DLD1 (cell line): ENCODE data around the gene TMEM18.
"Not testable (repeated sequence)": the region's sequence is repeated elsewhere in the genome, so short reads cannot be mapped to it uniquely, and the experiment has no call there.

Source experiments
- in situ Hi-C: cut with HindIII; loops from 2 replicates; pipeline ENCODE4 v1.10.0; 2017; ENCODE audit warnings: low sequenced_read_pairs

Gene TMEM18

DNA sequence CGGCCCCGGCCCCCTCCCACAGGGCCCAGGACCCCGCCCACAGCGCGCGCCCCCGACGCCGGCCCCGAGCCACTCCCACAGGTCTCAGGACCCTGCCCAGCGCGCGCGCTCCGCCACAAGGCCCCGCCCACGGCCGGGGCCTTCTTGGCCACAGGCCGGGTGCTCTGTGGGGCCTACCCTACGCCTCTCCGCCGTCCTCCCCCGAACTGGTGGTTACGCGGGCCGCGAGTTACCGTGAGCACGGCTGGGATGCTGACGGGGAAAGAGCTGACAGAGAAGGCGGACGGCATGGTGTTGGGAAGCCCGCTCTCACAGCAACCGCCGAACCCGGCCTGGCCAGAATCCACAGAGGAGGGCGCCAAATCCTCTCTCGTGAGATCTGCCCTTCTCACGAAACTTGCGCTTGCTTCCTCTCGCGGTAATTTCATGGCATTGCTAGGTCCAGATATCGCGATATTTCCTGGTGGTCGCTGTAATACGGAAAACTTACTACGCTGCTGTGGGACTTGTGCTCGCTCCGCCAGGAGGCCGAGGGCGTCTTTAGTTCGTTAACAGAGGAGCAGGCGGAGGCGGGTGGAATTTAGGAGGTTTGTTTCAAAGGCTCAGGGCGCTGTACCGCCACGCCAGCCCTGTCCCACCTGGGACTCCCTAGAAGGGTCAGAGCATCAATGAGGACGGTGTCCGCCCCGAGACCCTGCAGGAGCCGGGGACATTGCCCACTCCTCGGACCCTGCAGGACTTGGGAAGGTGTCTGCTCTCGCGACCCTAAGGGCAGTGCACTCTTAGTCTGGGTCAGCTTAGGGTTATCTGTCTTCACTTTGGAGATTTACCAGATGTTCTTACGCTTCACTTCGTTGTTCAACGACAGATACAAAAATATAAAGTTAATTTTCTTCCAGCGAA lies at the start of gene TMEM18:
TSS of gene TMEM18 (minus strand) at position 351 of the 903 bp plus-strand sequence. CDS start at position 290, 61 bp downstream.
- in situ Hi-C loops, result loop anchor here (25.0 kb wide), 1 partner anchor 960 kb away; no protein-coding TSS in a partner anchor

DNA sequence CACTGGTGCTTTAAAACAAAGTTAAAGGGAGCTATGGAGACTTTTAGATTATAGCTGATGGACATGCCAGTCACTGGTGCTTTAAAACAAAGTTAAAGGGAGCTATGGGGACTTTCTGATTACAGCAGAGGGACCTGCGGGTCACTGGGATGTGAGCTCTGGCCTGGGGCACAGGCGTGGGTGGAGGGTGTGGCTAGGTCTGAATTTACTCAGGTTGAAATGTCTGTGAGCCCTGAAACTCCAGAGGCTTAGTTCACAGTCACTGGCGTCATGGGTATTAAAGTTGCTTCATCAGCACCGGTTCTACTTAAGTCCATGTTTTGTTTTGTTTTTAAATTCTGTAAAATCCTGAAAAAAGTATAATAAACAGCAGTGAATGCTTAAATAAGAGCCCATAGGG lies 49.0 kb upstream of the TMEM18 start:
- in situ Hi-C loops, result no loop called here

DNA sequence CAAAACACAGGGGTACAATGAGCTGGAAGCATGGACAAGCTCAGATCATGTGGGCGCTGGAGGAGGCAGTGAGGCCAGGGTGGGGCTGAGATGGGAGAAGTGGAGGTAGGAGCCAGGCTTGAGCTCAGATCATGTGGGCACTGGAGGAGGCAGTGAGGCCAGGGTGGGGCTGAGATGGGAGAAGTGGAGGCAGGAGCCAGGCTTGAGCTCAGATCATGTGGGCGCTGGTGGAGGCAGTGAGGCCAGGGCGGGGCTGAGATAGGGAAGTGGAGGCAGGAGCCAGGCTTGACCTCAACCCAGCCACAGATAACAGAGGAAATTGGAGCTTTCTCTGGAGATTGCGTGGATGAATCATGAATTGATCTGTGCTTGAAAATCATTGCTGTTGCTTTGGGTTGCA lies 48.3 kb upstream of the TMEM18 start:
- in situ Hi-C loops, result no loop called here

DNA sequence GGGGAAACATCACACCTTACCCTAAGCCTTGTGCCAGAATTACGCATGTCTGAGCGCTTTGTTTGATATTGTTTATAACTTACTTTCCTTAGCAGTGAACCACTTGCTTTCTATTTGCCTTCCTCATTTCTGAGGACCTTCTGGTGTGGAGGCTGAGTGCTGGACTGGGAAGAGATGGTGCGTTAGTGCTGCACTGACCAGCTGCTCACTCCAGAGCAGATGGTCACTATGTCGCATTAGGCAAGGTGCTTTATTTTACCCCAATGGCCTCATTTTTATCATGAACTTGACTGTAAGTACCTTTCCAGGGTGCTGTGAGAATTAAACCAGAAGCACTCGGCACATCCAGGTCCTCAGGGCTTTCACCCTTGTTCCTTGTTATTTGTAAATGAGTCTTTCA lies 46.6 kb upstream of the TMEM18 start:
- in situ Hi-C loops, result no loop called here

DNA sequence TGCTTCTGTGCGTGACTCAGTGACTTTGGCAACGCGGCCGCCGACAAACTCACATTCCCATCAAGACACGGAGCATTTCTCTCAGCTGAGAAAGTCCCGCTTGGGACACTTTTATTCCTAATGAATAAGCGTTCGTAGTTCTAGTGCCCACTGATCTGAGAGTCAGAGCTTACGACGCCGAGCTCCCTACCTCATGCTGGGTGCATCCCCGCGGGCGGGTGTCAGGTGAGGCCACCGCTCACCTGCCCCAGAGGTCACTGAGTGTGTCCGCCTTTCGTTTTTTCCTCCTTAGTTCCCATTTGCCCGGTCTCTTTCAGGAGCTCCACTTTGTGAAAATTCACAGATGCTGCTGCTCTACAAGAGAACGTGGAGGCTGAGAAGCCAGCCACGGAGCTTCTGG lies 43.6 kb upstream of the TMEM18 start:
- in situ Hi-C loops, result no loop called here

DNA sequence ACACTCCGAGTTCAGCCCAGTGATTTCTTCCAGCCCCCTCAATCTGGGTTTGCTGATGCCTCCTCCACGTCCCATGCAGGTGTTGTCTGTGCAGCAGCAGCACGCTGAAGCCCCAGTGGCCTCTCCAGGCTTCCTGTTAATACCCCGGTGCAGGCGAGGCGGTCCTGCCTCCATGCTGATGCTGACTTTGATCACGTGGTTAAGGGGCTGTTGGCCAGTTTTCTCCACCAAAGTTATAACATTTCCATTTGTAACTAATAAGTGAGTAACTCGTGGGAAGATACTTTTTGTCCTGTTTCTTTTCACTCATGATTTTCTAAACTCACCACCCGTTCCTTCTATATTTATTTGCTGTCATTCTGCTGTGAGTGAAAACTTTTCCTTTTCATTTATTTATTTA lies 42.5 kb upstream of the TMEM18 start:
- in situ Hi-C loops, result no loop called here

DNA sequence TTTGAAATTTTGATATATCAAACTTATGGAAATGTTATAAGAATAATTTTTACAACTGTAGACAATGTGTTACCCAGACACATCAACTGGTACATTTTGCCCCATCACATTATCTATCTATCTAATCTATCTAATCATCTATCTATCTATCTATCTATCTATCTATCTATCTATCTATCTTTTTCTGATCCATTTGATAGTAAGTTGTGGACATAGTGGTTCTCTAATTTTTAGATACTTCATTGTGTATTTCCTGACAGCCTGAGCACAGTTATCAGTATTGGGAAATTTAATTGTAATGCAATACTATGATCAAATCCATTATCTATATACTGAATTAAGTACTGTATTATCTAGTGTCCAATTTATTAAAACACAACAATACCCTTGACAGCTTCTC lies 42.0 kb upstream of the TMEM18 start:
- in situ Hi-C loops, result no loop called here

DNA sequence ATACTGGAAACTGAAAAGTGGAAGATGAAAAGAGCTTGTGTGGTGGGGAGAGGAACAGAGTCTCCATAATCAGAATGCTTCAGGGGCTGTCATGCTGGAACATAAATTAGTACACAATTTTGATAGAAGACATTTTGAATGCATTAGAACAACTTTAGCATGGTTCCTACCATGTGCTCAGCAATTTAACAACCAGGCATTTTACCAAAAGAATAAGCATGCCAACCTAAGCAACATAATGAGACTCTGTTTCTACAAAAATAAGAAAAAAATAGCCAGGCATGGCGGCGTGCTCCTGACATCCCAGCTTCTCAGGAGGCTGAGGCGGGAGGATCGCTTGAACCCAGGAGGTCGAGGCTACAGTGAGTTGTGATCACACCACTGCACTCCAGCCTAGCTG lies 40.5 kb upstream of the TMEM18 start:
- in situ Hi-C loops, result no loop called here

DNA sequence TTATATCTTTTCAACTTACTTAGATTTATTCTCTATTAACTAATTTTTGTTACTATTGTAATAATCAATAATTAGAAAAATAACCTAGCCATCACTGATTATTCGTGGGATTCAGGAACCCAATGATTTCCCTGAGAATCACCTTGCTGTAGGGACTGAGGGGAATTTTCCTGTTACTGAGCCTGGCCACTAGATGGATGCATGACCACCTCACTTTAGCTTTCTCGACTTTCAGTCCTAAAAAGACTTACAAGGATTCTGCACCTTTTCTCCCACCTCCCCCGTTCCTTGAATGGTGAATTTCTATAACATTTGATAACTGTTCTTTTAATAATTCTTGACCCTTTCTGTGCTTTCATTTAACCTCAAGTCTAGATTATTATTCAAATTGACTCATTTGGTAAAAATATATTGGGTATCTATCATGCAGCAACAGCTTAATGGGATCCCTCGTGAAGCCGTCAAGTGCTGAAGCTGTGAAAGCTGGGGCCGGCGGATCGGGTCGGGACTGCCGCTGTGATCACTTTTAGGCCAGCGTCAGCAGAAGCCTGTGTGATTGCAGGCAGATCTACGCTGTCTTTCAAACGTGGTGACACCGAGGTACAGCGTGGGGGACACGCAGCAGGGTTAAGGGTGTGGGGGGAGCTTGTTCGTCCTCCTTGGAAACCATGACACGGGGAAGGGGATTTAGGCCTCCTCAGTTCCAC lies 38.8 kb upstream of the TMEM18 start:
- in situ Hi-C loops, result no loop called here

DNA sequence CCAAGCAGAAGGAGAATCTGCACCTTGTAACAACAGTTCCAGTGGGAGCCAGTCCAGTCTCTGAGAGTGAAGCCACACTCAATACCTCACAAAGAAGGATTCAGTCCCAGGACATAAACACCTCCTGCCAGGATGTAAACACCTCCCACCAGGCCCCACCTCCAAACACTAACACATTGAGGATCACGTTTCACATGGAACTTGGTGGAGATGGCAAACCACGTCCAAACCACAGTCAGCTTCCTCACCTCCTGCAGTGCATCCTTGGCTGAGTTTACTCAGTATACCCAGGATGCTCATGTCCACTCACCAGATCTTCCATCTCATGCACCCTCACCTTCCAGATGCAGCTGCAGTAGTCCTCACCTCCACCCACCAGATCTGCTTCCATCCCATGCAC lies 37.8 kb upstream of the TMEM18 start:
- in situ Hi-C loops, result no loop called here

DNA sequence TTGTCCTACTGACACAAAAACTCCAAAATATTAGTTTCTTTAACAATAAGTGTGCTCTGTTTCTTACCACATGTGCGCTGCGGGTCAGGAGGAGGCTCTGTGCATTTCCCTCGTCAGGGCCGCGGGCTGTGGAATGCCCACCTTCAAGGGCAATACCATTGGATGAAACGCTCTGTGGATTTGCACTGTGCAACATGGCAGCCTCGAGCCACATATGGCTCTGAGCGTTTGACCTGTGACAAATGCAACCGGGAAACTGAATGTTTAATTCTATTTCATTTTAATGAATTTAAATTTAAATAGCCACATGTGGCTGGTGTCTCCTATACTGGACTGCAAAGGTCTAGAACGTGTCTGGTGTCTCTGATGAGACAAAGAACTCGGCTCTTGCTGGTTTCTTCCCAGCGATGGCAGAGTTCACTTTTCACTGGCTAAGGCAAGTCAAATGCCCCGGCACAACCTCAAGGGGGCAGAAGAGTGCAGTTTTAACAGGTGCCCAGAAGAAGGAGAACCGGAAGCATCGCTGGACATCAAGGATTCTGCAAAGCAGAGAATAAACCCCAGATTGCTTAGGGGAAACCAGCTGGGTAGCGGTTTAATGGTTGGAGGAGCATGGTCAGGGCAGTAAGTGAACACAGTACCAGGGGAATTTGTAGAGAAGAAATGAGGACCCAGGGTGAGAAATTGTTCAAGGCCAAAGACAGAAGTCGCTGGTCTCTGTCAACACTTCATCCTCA lies 37.0 kb upstream of the TMEM18 start:
- in situ Hi-C loops, result no loop called here

DNA sequence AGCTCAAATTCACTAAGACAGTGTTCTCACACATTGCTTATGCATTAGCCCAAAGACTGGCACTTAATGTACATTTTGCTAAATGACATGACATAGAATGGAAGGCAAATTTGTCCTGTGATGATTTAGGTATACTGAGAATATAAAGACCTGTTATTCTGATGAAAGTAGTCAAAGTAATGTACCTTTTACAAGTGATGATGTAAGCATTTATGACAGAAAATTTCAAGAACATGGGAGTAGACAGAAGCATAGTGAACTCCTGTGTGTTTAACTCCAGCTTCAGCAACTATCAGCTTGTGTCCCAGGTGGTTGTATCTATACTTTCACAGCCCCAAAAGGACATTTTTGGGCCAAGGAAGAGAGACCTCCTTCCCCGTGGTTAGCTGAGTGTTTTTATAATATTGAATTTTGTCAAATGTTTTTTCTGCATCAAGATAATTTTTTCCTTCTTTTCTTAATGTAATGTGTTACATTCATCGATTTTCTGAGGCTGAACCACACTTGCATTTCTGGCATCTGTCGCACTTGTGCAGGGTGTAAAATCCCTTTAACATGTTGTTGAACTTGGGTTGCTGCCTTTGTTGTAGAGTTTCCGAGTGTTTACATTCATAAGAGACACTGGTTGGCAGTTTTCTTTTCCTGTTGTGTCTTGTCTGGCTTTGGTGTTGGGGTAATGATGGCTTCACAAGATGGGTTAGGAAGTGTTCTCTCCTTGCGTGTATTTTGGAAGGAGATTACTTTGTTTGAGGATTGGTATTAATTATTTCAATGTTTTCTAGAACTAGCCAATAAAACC lies 33.9 kb upstream of the TMEM18 start:
- in situ Hi-C loops, result no loop called here

DNA sequence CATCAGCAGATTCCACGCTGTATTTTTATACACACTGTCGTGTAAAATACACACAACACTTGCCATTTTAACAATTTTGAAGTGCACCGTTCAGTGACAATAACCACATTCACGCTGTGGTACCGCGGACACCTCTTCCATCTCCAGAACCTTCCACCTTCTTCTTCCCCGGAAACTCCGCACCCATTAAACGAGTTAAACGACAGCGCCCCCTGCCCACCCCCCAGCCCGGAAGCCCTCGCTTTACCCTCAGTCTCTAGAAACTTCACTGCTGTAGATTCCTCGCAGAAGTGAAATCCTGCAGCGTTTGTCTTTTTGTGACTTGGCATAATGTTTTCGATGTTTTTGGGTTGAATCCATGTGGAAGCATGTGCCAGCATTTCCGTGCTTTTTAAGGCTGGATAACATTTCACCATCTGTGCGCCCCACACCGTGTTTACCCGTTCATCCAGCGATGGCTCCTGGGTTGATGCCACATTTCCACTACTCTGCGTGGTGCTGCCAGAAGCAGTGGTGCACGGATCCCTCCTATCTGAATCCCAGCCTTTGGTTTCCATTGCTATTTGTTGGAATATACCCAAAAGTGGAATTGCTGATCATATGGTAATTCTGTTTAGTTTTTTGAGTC lies 32.0 kb upstream of the TMEM18 start:
- in situ Hi-C loops, result no loop called here

DNA sequence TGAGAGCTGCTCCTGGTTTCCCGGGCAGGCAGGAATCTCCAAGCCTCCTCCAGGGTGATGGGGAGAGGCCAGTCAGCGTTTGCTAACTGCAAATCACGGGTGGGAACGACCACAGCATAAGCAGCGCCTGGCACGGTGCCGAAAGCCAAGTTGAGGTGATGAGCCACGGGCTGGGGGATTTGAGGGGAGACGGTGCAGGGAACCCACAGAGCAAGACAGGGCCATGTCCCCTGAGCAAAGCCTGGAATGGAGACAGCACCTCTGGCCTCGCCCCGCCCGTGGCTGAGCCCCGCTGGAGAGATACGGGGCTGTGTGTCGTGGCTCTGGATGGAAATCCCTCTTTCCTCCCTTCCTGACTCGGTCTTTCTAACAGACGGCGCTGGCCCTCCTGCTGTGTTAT lies 31.5 kb upstream of the TMEM18 start:
- in situ Hi-C loops, result no loop called here

DNA sequence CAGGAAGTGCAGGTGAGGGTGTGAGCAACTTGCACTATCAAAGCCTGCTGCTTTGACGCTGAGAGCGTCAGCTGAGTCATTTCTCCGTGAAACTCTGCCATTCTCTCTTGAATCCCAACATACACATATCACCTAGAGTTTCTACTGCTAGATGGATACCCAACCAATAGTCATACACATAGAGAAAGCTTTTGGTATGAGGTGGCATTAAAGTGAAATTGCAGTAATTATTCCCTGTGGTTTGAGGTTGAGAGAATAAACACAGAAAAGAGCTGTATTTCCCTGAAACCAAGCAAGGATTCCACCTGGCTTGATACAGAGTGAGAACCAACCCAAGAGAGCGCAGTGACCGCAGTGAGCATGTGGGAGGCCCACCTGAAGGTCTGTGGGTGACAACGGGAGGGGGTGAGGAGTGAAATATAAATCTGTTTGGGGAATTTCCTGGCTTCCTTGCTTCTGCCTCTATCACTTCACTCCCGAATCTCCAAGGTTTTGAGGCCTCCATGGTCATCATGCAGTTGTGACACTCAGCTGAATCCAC lies 28.8 kb upstream of the TMEM18 start:
- in situ Hi-C loops, result no loop called here

DNA sequence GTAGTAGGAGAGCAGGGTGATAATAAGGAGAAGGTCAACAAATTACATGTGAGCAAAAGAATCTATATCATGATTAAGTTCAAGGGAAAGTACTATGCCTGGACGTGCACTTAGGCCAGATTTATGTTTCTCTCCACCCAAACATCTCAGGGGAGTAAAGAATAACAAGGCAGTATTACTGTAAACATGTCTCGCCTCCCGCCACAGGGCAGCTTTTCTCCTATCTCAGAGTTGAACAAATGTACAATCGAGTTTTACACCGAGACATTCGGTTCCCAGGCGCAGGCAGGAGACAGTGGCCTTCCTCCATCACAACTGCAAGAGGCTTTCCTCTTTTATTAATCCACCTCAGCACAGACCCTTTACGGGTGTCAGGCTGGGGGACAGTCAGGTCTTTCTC lies 25.6 kb upstream of the TMEM18 start:
- in situ Hi-C loops, result not testable (repeated sequence)

DNA sequence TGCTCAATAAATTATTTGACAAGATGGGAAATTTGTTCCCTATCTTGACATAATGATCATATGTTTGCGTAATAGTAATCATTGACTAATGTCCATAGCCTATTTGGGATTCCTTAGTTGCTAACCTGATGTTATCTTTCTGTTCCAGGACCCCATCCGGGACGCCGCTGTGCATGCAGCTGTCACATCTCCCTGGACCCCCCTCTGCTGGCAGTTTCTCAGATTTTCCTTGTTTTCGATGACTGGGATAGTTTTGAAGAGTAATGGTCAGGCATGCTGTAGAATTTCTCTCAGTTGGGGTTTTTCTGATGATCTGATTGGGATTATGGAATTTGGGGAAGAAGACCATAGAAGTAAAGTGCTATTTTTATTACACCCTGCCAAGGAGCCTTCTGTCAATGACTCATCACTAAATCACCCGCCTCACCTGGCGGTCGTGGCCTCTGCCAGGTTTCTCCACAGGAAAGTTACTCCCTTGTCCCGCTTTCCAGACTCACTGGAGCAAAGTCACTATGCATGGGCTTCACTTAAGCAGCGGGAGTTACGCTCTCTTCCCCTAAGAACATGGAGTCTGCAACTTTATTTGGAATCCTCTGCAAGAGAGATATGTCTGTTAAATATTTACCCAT lies 19.9 kb upstream of the TMEM18 start:
- in situ Hi-C loops, result loop anchor here (25.0 kb wide), 1 partner anchor 940 kb away; no protein-coding TSS in a partner anchor

DNA sequence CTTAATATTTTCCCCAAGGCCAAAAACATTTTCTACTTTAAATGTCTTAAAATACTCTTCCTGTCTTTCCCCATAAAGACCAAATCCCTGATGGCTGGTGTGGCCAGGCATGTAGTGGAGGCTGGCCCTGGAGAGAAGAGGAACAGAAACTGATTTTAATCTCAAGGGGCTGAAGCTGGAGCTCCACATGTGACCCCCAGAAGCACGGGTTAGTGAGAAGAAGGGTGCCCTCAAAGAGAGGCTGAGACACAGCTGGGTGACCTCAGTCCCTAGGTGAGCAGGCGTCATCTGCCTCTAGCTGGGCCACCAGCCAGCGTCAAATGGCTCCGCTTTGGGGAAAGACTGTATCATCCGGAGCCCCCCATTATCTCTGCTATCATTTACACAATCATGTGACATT lies 19.3 kb upstream of the TMEM18 start:
- in situ Hi-C loops, result loop anchor here (25.0 kb wide), 1 partner anchor 941 kb away; no protein-coding TSS in a partner anchor

DNA sequence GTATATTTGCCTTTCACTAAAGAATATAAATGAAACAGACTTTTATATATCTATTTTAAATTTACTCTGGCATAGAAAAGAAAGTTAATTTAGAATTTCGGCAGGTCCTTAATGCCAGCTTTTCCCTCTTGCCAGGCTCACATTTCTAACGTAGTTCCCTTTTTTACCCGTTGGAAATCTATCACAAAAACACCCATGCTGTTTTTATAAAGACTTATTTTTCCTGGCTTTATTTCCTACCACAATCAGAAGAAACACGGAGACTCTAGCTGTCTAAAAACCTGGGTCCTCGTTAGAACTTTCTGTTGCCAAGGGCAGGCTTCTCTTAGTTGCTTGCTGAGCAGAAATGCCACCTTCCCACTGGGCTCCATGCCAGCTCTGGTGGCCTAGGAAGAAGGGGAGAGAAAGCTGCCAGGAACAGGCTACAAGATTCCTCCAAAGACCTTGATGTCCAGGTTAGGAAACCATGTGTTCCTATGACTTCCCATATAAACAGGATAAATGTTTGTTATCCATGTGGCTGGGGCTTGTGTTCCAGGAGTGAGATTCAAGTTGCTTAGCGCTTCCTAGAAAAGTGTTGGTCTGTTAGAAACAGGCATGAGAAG lies 17.8 kb upstream of the TMEM18 start:
- in situ Hi-C loops, result loop anchor here (25.0 kb wide), 1 partner anchor 942 kb away; no protein-coding TSS in a partner anchor
